Prostate gland (tissue), 2 donors: ENCODE results near the gene RETREG1.

Source experiments
- CTCF ChIP-seq, 4 experiments: fragments of 200-600 bp in 2 of 4; fragments of 450-650 bp in 2 of 4; sonication (generic) in 2 of 4; IDR thresholded peaks; 1 replicate in 3 of 4; 2 replicates in 1 of 4; pipeline ENCODE4 v1.5.1; 2016 to 2019; ENCODE audit warnings: antibody characterized with exemption in 4 of 4, mild to moderate bottlenecking in 2 of 4, moderate library complexity in 2 of 4
- POLR2A ChIP-seq: fragments of 450-650 bp; IDR thresholded peaks from one replicate; pipeline ENCODE4 v1.6.1; 2016; ENCODE audit warnings: antibody characterized with exemption, mild to moderate bottlenecking
- POLR2AphosphoS5 ChIP-seq: sonication (generic); formaldehyde crosslinking; IDR thresholded peaks from one replicate; pipeline ENCODE4 v1.6.1; 2017; ENCODE audit warnings: antibody characterized with exemption

DNA sequence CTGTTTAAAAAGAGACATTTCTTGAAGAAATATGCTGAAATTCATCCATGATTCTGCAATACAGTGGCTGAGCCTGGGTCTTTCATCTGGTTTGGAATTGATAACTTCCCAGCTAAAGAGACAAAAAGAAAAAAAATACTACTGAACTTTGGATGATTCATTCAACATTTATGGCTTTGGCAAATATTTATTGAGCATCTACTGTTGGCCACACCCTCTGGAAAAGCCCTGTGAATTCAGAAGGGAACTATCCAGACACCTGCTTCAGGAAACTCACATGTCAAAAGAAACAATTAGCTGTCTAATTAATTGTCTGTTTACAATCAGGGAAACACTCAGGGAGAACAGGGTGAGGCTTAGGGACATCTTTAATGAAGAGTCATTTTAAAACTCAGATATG lies 133.4 kb downstream of the RETREG1 start:
- TF ChIP-seq CTCF (IDR thresholded peaks at IDR 0.05) (no peak), POLR2A (no peak), POLR2AphosphoS5 (no peak)
